GM15510 (cell line): ENCODE measurements around the gene CCDC3.

Source experiments
- POLR2A ChIP-seq: IDR thresholded peaks from 3 replicates; pipeline ENCODE4 v1.6.1; 2011; ENCODE audit warnings: borderline replicate concordance; ENCODE audit not compliant: insufficient read length; ENCODE audit errors: extremely low read depth

The CCDC3 gene

DNA sequence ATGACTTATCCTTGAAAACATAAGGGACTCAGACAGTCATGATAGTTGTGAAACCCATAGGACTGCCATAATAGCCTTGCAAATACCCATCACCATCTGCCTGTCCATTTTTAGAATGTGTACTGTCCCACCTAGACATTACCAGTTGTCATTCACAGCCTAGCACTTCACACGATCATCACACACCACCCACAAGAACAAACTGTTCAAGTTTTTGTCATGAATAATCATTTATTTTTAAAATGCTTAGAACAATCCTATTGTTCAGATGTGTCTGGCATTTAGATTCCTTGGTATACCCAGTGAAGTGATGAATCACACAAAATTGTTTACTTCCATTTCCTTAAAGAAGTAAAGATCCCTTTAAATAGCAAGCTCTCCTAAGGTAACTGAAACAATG is 46.6 kb downstream of the CCDC3 start:
- TF ChIP-seq POLR2A: no peak

DNA sequence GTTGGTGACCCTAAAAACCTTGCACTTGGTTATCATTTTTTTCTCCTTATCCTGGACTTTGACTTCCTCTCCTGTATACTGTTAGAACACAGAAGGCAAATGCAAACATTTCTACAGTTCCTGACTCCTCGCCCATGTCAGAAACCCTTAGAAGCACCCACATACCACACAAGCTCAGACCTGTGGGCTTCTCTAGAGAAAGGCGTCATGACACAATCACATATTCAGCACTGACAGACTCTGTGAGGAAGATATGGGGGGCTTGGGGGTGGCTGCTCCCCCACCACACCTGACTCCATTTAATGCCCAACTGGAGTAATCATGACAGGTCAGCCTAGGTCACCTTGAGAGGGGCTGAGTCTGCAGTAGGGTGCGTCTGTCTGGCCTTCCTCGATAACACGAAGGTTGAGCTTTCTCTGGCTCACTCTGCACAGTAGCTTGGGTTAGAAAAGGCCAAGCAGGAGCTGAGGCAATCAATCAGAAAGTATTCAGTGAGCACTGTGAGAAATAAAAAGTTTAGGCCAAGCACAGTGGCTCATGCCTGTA is 50.9 kb downstream of the CCDC3 start:
- TF ChIP-seq POLR2A: no peak

DNA sequence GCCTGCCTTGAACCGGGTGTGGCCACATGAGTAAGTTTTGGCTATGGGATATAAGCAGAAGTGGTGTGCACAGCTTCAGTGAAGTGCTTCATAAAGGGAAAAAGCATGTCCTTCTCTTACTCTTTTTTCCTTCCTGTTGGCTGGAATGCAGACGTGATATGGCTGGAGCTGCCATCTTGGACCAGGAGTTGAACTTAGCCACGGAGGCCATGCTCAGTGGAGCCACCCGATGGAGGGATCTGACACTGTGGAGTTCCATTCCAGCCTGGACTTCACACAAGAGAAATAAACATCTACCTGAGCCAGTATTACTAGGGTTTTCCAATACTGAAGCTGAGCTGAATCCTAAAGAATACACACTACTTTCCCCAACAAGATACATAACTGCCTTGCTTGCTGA is 52.3 kb downstream of the CCDC3 start:
- TF ChIP-seq POLR2A: no peak

DNA sequence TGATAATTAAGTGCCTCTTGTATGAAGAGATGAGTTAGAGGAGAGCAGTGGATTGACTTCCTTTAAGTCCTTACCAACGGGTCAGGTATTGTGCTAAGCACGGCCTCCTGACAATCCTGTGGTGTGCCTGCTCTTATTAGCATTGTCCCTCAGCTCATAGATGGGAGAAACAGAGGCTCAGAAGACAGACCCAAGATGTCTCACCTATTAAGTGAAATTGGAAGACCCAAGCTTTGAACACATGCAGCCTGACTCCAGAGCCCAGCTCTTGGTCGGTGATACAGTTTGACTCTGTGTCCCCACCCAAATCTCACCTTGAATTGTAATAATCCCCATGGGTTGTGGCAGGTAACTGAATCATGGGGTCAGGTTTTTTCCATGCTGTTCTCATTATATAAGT is 53.8 kb downstream of the CCDC3 start:
- TF ChIP-seq POLR2A: no peak

DNA sequence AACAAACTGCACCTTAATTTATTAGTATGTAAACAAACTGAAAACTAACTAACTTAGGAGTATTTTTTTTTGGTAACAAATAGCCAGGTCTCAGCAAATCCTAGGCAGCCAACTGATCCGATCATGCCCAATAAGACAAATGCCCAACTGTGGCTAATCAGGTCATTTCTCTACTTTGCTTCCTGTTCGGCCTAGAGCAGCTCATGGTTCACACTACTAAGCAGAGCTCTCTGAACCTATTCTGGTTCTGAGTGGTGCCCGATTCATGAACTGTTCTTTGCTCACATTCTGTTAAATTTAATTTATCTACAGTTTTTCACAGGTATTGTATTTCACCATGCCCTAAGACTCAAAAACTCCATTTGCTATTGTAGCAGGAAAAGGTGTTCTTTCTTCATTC is 55.1 kb downstream of the CCDC3 start:
- no peak for TF ChIP-seq POLR2A

DNA sequence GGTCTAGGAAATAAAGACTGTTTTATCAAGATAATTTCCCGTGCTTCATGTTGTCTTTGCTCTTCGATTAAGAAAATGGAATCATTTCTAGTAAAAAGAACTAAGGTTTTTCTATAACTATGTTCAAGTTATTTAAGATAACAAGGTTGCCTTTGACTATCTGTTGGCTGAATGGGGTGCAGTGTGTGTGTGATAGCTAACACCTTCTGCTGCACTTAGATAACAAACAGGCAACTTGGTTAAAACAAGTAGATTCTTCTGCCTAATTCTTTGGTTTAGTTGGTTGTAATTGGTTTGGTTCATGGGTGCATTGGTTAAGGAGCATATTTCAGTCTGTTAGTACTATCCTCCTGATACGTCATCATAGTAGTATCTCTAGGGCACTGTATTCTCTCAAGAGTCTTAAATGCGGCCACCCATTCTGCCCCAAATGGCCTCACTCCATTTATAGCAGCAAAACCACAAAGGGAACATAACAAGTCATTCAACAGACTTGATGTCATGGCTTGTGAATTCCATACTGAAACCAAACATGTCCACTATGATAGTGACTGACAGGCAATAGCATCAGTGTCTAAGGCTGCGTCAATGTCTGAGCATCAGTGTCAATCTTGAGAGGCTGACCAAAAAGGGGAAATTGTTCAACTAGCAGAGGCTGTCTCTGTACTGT is 55.7 kb downstream of the CCDC3 start:
- no peak for TF ChIP-seq POLR2A

DNA sequence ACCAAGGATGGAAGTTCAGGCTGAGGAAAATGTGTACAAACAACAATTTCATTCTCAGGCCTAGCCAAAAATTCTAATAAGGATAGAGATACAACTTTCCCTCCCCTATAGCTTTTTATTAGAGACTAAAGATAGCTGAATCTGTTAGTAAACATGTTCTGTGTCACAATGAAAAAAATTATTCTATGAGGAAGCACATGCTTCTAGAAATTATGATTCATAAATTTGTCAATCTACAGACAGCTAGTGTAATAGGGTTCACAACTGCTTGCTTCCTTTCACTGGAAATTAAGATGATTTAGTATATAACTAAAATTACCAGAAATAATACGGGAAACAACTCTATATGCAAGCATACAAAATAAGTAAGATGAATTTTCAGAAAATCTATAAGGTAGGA is 56.6 kb downstream of the CCDC3 start:
- TF ChIP-seq POLR2A: no peak

DNA sequence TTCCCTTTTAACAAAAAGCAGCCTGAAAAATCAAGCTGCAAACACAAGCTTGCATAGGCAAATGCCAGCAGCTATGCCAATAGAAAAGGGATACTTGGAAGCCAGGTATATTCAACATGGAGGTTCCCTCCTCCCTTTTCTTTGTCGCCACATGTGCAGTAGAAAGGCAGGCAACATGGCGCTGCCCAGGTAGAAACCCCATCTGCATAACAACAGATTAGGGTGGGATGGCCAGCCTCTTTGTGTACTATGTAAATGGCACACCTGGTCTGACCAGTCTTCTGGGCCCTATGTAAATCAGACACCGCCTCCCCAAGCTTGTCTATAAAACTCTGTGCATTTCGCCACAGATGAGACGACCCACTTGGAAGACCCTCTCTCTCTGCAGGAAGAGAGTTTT is 58.1 kb downstream of the CCDC3 start:
- no peak for TF ChIP-seq POLR2A

DNA sequence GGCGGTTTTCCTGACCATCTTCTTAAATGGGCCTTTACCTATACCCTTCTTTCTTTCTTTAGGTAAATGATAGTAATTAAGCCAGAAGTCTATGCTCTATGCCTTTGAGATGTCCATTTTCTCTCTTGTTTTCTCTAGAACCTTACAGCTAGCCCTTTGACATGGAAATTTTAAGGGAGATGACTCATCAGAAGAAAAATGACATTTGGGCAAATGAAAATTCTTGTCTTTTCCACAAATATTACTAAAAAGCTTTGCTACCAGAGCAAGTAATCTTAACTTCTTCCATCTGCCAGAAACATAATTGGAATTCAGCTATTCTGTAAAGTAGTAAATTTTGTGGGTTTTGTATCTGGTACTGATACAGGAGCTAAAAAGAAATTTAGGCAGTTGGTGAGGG is 59.5 kb downstream of the CCDC3 start:
- TF ChIP-seq POLR2A: no peak

DNA sequence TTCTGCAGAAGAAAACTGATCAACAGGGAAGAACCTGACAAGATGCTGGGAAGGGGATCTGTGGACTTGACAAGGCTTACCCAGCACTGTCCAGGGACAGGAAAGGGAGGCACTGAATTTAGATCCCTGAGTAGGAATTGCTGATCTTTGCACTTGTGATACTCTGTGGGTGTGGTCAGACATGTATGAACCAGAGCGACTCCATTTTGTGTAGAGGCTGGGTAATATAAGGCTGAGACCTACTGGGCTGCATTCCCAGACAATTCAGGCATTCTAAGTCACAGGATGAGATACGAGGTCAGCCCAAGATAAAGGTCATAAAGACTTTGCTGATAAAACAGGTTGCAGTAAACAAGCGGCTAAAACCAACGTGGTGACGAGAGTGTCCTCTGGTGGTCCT is 60.7 kb downstream of the CCDC3 start:
- no peak for TF ChIP-seq POLR2A

DNA sequence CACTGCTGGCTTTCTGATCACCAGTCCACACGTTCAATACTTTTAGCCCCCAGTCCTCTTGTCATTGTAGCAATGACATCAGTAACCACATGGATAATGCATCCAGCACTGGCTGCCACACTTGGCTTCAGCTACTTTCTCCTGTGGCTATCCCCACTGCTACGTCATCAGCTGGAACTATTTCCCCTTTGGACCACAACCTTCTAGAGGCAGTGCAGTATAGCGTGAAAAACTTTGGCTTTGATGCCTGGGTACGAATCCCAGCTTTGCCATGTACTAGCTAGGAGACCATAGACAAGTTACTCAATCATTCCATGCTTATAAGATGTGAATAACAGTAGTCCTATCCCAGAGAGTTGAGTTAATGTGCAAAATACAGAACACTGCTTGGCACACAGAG is 63.2 kb downstream of the CCDC3 start:
- TF ChIP-seq POLR2A: no peak

DNA sequence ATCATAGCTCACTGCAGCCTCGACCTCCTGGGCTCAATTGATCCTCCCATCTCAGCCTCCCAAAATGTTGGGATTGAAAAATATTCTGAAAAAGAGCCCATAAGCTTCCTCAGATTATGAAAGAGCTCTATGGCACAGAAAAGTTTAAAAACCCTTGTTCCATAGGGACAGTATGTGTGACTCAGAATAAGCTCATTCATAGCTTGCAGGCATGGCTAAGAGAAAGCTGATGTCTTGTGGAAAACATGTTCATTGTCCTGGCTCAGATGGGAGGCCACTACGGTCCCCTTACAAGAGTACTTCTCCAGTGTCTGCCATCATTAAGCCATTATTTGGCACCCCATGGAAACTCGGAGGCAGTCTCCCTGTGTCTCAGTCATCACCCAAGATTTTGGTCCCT is 64.0 kb downstream of the CCDC3 start:
- no peak for TF ChIP-seq POLR2A

DNA sequence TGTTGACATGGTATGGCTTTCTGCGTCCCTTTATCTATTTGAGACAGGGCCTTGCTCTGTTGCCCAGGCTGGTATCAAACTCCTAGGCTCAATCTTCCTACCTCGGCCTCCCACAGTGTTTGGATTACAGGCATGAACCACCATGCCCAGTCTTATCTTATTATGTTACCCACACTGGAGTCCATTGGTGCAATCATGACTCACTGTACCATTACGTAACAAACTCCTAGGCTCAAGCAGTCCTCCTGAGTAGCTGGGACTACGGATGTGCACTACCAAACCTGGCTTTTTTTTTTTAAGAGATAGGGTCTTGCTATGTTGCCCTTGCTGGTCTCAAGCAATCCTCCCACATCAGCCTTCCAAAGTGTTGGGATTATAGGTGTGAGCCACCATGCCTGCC is 66.7 kb downstream of the CCDC3 start:
- no peak for TF ChIP-seq POLR2A

DNA sequence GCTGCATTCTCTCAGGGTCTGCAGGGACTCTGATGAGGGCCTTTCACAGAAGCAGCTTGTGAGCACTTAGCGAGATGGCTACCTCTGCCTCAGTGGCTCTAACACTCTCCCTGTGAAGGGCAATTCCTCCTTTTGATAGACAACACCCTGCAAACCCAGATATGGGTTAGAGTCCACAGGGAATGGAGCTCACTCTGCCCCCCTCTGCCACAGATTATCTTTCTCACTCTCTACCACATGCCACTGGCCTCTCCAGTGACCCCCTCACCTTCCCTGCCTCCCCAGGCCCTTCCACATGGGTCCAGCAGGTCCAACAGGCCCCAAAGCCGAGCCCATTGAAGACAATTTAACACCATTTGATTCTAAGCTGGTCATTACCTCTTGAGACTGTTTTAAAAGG is 72.1 kb downstream of the CCDC3 start:
- TF ChIP-seq POLR2A: no peak

DNA sequence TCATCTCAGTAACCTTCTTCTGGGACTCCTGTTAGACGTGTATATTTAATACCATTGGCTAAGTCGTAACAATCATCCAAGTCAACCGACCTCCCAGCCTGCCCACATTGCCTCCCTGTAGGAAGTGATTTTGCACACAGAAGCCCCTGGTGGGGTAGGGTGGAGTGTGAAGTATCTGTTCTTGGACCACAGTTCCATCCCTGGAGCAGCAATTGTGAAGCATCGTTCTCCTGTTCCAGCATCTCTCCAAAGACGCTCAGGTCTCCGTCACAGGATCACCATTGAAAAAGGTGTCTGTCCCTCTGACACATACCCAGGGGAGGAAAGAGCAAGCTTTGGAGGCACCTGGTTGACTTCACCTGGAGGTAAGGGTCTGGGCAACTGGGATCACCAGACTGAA is 72.9 kb downstream of the CCDC3 start:
- TF ChIP-seq POLR2A: no peak

DNA sequence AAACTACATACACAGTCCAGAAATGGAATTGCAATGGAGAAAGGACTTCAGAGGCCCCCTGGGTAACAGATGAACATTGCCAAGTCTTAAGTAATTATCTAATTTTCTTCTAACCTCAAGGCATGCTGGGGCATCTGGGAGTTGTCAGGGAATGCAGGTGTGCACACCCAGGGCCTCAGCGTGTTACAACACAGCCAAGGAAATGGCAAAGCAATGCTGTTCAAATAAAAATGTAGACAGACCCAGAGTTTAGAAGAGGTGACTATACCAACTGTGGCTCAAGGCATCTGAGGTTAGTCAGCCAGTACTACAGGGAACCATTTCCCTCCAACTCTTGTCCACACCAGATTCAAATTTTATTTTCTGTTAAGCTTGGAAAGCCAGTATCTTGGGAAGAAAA is 73.6 kb downstream of the CCDC3 start:
- TF ChIP-seq POLR2A: no peak

DNA sequence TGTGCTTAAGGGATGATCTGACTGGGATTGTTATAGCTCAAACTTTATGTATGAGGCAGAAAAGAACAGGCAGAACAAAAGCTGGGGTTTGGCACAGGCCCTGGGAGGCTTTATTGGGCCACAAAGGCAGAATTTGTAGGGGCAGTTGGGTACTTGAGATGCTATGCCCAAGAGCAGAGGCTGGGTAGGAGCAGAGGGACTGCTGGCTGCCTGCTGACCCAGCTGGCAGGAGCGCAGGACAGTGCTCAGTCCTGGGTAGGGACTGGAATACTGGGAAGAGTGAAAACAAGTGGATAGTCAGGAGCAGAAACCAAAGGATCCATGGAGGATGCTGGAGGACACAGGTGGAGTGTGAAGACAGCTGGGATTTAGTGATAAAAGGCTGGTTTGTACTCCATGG is 75.7 kb downstream of the CCDC3 start:
- no peak for TF ChIP-seq POLR2A
